Measurements from ENCODE around the gene TROAP. TPM values are rescaled to one million over a fixed set of nuclear protein-coding genes. Genes with fewer than 3 reads are reported as not detected.

Gene TROAP, protein sequence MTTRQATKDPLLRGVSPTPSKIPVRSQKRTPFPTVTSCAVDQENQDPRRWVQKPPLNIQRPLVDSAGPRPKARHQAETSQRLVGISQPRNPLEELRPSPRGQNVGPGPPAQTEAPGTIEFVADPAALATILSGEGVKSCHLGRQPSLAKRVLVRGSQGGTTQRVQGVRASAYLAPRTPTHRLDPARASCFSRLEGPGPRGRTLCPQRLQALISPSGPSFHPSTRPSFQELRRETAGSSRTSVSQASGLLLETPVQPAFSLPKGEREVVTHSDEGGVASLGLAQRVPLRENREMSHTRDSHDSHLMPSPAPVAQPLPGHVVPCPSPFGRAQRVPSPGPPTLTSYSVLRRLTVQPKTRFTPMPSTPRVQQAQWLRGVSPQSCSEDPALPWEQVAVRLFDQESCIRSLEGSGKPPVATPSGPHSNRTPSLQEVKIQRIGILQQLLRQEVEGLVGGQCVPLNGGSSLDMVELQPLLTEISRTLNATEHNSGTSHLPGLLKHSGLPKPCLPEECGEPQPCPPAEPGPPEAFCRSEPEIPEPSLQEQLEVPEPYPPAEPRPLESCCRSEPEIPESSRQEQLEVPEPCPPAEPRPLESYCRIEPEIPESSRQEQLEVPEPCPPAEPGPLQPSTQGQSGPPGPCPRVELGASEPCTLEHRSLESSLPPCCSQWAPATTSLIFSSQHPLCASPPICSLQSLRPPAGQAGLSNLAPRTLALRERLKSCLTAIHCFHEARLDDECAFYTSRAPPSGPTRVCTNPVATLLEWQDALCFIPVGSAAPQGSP
- 26.0 and 39.2 TPM in 2 replicates for total RNA-seq

DNA sequence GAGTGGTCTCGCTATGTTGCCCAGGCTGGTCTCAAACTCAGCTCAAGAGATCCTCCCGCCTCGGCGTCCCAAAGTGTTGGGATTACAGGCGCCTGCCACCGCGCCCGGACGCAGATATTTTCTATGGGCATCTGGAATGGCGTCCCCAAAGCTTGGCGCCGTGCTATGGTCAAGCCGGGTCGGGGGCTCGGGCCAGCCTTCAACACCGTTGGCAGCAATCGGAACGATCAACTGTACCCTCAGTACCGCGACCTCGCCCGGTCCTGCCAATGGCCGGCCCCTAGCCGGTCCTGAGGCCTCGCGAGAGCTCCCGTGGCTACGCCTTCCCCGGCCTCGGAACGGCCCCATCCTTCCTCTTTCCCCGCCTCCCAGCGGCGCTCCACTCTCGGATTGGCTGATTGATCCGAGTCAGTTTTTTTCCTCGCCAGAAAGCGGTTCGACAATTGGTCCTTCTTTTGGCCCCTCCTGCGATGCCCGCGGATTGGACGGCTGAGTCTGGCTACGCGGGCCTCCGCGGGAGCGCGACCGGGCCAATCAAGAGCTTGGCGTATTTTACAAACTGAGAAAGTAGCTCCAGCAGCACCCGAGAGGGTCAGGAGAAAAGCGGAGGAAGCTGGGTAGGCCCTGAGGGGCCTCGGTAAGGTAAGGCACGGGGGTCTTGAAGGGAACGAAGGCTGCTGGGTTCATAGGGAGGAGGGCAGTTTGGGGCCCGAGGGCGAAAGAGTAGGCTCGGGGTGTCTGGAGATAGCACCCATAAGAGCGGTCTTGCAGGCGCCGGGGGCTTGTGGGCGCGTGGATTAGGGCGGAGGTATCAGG lies at the start of gene TROAP:
Gene TROAP, plus strand, starts transcription at position 548 of the 816 bp plus-strand sequence. CDS start 354 bp downstream, outside the sequence.

DNA sequence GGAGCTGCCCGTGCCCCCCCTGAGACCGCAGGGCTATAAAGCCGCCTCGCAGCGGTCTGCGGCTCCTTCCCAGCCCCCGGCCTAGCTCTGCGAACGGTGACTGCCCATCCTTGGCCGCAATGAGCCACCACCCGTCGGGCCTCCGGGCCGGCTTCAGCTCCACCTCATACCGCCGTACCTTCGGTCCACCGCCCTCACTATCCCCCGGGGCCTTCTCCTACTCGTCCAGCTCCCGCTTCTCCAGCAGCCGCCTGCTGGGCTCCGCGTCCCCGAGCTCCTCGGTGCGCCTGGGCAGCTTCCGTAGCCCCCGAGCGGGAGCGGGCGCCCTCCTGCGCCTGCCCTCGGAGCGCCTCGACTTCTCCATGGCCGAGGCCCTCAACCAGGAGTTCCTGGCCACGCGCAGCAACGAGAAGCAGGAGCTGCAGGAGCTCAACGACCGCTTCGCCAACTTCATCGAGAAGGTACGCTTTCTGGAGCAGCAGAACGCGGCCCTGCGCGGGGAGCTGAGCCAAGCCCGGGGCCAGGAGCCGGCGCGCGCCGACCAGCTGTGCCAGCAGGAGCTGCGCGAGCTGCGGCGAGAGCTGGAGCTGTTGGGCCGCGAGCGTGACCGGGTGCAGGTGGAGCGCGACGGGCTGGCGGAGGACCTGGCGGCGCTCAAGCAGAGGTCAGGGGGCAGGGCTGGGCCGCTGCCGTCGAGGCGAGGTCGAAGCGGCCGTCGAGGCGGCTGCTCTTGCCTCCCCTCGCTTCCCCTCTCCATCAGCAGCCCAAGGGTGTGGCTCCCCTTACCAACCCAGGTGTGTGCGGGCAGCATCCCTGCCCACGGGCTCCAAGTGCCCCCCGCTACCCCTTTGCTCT lies 27.7 kb upstream of the TROAP start, which contains the start of gene PRPH:
Gene PRPH, plus strand, starts transcription at position 66 of the 855 bp plus-strand sequence. Its CDS starts 54 bp downstream, at position 120.

DNA sequence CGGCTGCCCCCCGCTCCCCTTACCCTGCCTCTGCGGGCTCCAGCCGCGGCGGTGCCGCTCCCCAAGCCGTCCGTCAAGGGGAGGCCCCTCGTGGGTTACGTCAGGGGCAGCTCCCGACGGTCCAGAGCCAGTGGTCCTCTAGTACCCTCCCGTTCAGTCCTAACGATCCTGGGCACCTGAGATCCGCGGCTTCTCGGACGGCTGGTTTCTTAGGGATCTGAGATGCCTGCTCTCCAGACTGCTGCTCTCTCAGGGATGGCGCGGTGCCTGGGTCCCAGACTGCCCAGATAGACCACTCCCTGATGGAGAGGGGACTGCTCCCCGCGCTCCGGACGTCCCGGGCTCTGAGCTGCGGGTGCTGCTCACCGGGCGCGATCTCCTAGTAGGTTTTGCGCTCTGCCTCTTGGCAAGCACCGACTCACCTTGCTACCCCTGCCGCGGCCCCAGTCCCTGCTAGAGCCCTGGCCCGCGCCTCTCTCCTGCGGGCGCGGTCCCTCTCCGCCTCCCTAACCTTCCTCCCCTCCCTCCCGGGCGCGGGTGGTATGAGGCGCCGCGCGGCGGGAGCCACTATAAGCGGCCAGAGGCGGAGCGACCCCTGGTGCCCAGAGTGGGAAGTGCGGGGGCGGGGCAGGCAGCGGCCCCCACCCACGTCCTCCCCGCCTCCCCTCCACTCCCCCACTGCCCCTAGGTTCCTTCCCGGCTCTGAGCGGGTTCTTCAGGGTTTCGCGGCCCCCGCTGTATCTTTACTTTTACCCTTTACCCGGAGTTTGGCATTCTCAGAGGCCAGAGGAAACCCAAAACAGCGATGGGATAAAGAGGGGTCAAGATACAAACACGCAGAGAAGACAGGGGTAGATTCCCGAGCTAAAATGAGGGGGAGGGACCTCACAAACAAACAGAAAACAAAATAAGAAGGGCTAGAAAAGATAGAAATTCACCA lies 13.9 kb downstream of the TROAP start, which contains the start of gene C1QL4:
Gene C1QL4, minus strand, starts transcription at position 544 of the 940 bp plus-strand sequence. CDS start 711 bp downstream, outside the sequence.

DNA sequence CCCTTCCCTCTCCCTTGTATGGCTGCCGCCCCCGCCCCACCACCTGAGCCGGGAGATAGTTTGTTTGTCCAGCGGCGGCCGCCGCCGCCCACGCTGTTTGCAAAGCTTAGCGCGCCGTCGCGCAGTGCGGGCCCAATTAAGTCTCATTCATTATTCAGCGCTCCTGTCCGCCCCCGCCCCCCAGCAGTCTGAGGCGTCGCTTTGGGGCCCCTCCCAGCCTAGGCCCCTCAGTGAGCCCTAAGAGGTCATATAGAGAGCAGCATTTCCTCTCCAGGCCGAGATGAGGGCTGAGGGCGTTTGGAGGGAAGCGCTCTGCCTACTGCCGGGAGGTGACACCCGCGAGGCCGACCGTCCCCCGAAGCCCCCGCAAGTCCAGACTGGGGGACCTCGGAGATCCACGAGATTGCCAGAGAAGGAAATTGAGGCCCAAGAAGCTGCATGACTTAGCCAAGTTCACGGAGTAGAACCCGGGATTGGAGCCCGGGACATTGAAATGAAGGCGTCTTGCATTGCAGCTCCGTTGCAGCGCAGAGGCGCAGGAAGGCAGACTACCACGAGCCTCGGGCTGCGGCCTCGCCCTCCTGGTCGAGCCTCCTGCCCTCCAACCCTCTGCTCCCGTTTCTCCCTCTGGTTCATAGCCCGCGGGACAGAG lies 23.7 kb downstream of the TROAP start, which contains the start of gene DNAJC22:
Gene DNAJC22, plus strand, starts transcription at position 230 of the 652 bp plus-strand sequence. CDS start 1,985 bp downstream, outside the sequence.

DNA sequence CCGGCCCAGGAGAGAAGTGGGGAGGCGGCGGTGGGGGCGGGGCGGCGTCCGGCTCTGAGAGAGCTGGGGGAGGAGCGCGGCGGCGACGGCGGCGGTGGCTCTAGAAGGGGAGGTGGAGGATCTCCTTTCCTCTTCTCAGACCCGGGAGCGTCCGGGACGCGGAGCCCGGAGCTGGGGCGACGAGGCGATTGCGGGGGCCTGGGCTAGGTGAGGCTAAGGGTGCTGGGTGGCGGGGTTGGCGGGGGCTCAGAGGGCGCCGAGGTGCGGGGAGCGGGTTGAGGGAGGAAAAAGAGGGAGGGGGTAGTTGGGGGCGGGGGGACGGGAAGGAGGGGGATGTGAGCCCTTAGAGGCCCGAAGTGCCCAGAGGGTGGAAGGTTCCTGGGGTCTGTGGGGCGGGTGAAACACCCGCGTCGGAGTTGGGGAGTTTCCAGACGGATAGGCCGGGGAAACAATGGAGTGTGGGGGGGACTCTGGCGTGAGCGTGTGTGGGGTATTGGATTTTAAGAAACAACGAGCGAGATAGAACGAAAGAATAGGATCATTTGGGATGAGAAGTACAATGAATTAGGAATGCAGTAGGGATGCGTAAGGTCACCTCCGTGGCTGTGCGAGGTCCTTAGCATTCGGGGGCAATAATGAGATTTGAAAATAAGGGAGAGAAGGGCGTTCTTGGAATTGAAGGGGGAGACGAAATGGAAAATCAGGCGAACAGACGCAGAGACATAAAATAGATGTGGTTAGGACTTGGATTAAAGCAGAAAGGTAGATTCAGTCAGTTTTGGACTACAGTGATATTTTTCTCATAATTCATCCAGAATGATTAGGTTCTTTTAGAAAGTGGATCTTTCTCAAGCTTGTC lies 44.6 kb downstream of the TROAP start, which contains the start of gene SPATS2:
Gene SPATS2, plus strand, starts transcription at position 82 of the 859 bp plus-strand sequence. CDS start 93,551 bp downstream, outside the sequence.

Other genes with a start within 250 kb of the TROAP start
- gene DHH, start 228.5 kb upstream of the TROAP start, total RNA-seq, result 3.5 and 4.4 TPM in 2 replicates
- 32.2 and 51.6 TPM in 2 replicates for gene LMBR1L, start 212.4 kb upstream of the TROAP start, total RNA-seq
- gene TUBA1B, start 191.9 kb upstream of the TROAP start, total RNA-seq, result 3,914 and 4,040 TPM in 2 replicates
- gene TUBA1A, start 134.2 kb upstream of the TROAP start, total RNA-seq, result 773 and 887 TPM in 2 replicates
- gene TUBA1C, start 58.2 kb upstream of the TROAP start, total RNA-seq, result 1,170 and 1,280 TPM in 2 replicates
- not detected in 2 replicates for gene PRPH, start 28.1 kb upstream of the TROAP start, total RNA-seq
- not detected in 2 replicates for gene C1QL4, start 13.9 kb downstream of the TROAP start, total RNA-seq
- 0.20 and 0.98 TPM in 2 replicates for gene DNAJC22, start 23.6 kb downstream of the TROAP start, total RNA-seq
- 21.4 and 27.9 TPM in 2 replicates for gene SPATS2, start 44.2 kb downstream of the TROAP start, total RNA-seq
- gene KCNH3, start 215.8 kb downstream of the TROAP start, total RNA-seq, result not detected in 2 replicates
- gene MCRS1, start 244.9 kb downstream of the TROAP start, total RNA-seq, result 65.6 and 72.5 TPM in 2 replicates